Loucy (cell line): ENCODE results near the gene USP17L26.
"Not testable (repeated sequence)": the region's sequence is repeated elsewhere in the genome, so short reads cannot be mapped to it uniquely, and the experiment has no call there.

Experiments
- CTCF ChIP-seq: fragments of 200-600 bp; sonication (generic); conservative IDR thresholded peaks from 2 replicates; pipeline ENCODE4 v1.5.1; 2014; ENCODE audit warnings: mild to moderate bottlenecking, antibody characterized with exemption, low read length
- EZH2phosphoT487 ChIP-seq: fragments of 200-600 bp; IDR thresholded peaks from 2 replicates; pipeline ENCODE4 v1.6.1; 2018; ENCODE audit warnings: antibody characterized with exemption, mild to moderate bottlenecking, moderate library complexity, borderline replicate concordance

- not testable (repeated sequence) for TF ChIP-seq CTCF, EZH2phosphoT487
These were observed at the start of gene USP17L26 for GRCh38 chr4:9334358-9334757.
